PFSK-1 (cell line): ENCODE results near the gene PANK4.
A peak's percentile ranks its signal among the peaks of the same experiment; 100 is the strongest.

Source experiments
- FOXP2 ChIP-seq: optimal IDR thresholded peaks from 2 replicates; pipeline ENCODE3; 2011; ENCODE audit warnings: borderline replicate concordance, control low read depth, inconsistent platforms; ENCODE audit not compliant: insufficient read depth; ENCODE audit errors: extremely low read length, extremely low read depth
- POLR2AphosphoS5 ChIP-seq: IDR thresholded peaks from 2 replicates; pipeline ENCODE4 v1.6.1; 2012; ENCODE audit warnings: low read depth, mild to moderate bottlenecking, control low read depth, low read length, moderate library complexity
- REST ChIP-seq, 2 experiments: IDR thresholded peaks; 2 replicates each; pipeline versions ENCODE4 v1.6.1 to v1.8.0; 2011 to 2012; ENCODE audit warnings: low read depth in 2 of 2, low read length in 2 of 2, control low read depth in 1 of 2, inconsistent platforms in 1 of 2, mild to moderate bottlenecking in 1 of 2, moderate library complexity in 1 of 2; ENCODE audit not compliant: insufficient read depth in 1 of 2
- SIN3A ChIP-seq: IDR thresholded peaks from 2 replicates; pipeline ENCODE4 v1.6.1; 2012; ENCODE audit warnings: mild to moderate bottlenecking, low read length, moderate library complexity, borderline replicate concordance; ENCODE audit not compliant: insufficient read depth
- TAF1 ChIP-seq: IDR thresholded peaks from 2 replicates; pipeline ENCODE4 v1.6.1; 2012; ENCODE audit warnings: low read length, control low read depth, borderline replicate concordance; ENCODE audit not compliant: insufficient read depth

Gene PANK4

GRCh38 chr1:2558861-2559260, 32.5 kb upstream of the PANK4 start:
- TF ChIP-seq TAF1 (no peak), SIN3A (no peak), REST (IDR thresholded peaks at IDR 0.05; ENCODE audit: insufficient read depth in 1 of 2, low read depth in 2 of 2, low read length in 2 of 2) (no peak), FOXP2 (no peak), POLR2AphosphoS5 (no peak)

- TF ChIP-seq TAF1 = no peak
- TF ChIP-seq POLR2AphosphoS5 = no peak
These were observed 32.0 kb upstream of the PANK4 start for GRCh38 chr1:2558420-2558819.

GRCh38 chr1:2557482-2558400, 31.3 kb upstream of the PANK4 start:
- no peak for TF ChIP-seq TAF1
- no peak for TF ChIP-seq SIN3A
- TF ChIP-seq POLR2AphosphoS5 = no peak
- TF ChIP-seq FOXP2 = no peak
- no peak for TF ChIP-seq REST (IDR thresholded peaks at IDR 0.05; ENCODE audit: insufficient read depth in 1 of 2, low read depth in 2 of 2, low read length in 2 of 2)

GRCh38 chr1:2556678-2557481, 30.5 kb upstream of the PANK4 start:
- TF ChIP-seq POLR2AphosphoS5 = no peak
- TF ChIP-seq REST (IDR thresholded peaks at IDR 0.05; ENCODE audit: insufficient read depth in 1 of 2, low read depth in 2 of 2, low read length in 2 of 2) = no peak

- no peak for TF ChIP-seq SIN3A
- TF ChIP-seq REST (IDR thresholded peaks at IDR 0.05; ENCODE audit: insufficient read depth in 1 of 2, low read depth in 2 of 2, low read length in 2 of 2) = peak; percentile 47 to 50; a peak in 2 of 4 replicates
- TF ChIP-seq FOXP2 = no peak
- no peak for TF ChIP-seq TAF1
- no peak for TF ChIP-seq POLR2AphosphoS5
These were observed 29.9 kb upstream of the PANK4 start, which contains the start of gene TNFRSF14 for GRCh38 chr1:2556277-2556677. TSS of gene TNFRSF14 (plus strand) at chr1:2556371. CDS start at chr1:2556665, 294 bp downstream.
